ENCODE measurements around the gene TMEM8B. TPM values are rescaled to one million over a fixed set of nuclear protein-coding genes. Genes with fewer than 3 reads are reported as not detected.

Gene TMEM8B
- polyA plus RNA-seq, 1 donor (not counting 4 experiments of a cell fraction or from before 2014, with no cell fraction given) = 1.3 TPM

DNA sequence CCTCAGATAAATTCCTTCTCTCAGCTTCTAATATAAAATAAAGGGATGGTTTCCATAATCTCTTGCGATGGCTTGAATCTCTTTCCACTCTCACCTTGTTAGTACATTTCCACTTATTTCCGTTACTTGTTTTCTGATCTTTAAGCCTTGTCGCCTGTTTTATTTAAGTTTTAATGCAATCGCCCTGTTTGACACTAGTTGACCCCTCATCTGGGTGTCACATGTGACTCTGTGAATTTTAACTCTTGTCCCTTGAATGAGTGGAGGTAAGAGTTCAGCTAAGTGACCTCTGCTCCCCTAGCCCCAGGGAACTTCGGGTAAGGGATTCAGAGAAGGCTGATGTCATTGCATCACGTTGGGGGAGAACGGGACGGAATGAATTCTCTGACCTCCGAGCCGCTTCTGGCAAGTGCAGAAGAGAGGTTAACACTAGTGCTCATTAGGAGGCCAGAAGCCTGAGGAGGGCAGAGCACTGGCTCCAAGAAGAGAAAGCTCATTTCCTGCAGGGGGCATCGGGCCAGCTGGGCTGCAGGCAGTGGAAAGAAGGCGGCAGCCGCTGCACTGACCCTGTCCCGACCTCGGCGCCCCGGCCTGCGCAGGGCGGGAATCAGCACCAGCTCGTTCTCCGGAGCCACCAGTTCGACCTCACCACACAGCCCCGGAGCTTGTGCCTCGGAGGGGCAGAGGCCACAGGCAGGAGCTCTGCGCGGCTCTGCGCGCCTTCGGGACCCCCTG lies 14.8 kb upstream of the TMEM8B start:
- peak overlapping the region; percentile 85 for H3K4me2 ChIP-seq (ENCODE audit: control insufficient read depth, extremely low read depth, insufficient read depth, low read depth, low read length)
- H4K20me1 ChIP-seq (ENCODE audit: control insufficient read depth, extremely low read depth, insufficient read depth, low read length) = no peaks in the 10 kb centered on the region
- peak overlapping the region; percentile 73 to 76 (median 76) for H3K4me3 ChIP-seq (ENCODE audit: control insufficient read depth in 2 of 3, extremely low read depth in 1 of 3, insufficient read depth in 2 of 3, low read depth in 1 of 3, low read length in 3 of 3)
- peak overlapping the region; percentile 82 for H3K9ac ChIP-seq (ENCODE audit: control insufficient read depth, extremely low read depth, insufficient read depth, low read length)
- H3K79me2 ChIP-seq (ENCODE audit: control insufficient read depth, insufficient read depth, low read length) = no peaks in the 10 kb centered on the region
- H3K27me3 ChIP-seq (ENCODE audit: control insufficient read depth, extremely low read depth, insufficient read depth, low read length) = no peaks in the 10 kb centered on the region
- no peaks in the 10 kb centered on the region for H3K9me3 ChIP-seq (ENCODE audit: control insufficient read depth, low read depth, low read length)
- peak overlapping the region; percentile 75 for H3K27ac ChIP-seq (ENCODE audit: control insufficient read depth, insufficient read depth, low read length)
- no peaks in the 10 kb centered on the region for H3K36me3 ChIP-seq (ENCODE audit: control insufficient read depth in 2 of 2, extremely low read depth in 1 of 2, insufficient read depth in 2 of 2, low read length in 2 of 2)
- no peaks in the 10 kb centered on the region for H3K9me1 ChIP-seq (ENCODE audit: control insufficient read depth, extremely low read depth, insufficient read depth, low read length)
- DNase-seq (ENCODE audit: low read depth, low spot score) (no peak), FAIRE-seq (no peak)
- TF ChIP-seq, protein P1, sequence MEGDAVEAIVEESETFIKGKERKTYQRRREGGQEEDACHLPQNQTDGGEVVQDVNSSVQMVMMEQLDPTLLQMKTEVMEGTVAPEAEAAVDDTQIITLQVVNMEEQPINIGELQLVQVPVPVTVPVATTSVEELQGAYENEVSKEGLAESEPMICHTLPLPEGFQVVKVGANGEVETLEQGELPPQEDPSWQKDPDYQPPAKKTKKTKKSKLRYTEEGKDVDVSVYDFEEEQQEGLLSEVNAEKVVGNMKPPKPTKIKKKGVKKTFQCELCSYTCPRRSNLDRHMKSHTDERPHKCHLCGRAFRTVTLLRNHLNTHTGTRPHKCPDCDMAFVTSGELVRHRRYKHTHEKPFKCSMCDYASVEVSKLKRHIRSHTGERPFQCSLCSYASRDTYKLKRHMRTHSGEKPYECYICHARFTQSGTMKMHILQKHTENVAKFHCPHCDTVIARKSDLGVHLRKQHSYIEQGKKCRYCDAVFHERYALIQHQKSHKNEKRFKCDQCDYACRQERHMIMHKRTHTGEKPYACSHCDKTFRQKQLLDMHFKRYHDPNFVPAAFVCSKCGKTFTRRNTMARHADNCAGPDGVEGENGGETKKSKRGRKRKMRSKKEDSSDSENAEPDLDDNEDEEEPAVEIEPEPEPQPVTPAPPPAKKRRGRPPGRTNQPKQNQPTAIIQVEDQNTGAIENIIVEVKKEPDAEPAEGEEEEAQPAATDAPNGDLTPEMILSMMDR (optimal IDR thresholded peaks at IDR 0.05 in 1 of 3, IDR thresholded peaks at IDR 0.05 in 1 of 3, conservative IDR thresholded peaks at IDR 0.05 in 1 of 3; ENCODE audit: extremely low read depth in 1 of 3, insufficient read depth in 2 of 3, low read length in 3 of 3) = peak; percentile 27 to 48 (median 35)
- TF ChIP-seq EZH2 (IDR thresholded peaks at IDR 0.05; ENCODE audit: low read length) = no peak
- peak overlapping the region; percentile 75 for H2AFZ ChIP-seq (ENCODE audit: control insufficient read depth, low read length)
- peaks cover 18% of the 10 kb centered on the region for H3K4me1 ChIP-seq (ENCODE audit: control insufficient read depth, extremely low read depth, insufficient read depth, low read length)
- dilution Hi-C loops (cut with MboI; ENCODE audit: extremely low pct_ligation_motif_present, low sequenced_read_pairs) = no loop called here

DNA sequence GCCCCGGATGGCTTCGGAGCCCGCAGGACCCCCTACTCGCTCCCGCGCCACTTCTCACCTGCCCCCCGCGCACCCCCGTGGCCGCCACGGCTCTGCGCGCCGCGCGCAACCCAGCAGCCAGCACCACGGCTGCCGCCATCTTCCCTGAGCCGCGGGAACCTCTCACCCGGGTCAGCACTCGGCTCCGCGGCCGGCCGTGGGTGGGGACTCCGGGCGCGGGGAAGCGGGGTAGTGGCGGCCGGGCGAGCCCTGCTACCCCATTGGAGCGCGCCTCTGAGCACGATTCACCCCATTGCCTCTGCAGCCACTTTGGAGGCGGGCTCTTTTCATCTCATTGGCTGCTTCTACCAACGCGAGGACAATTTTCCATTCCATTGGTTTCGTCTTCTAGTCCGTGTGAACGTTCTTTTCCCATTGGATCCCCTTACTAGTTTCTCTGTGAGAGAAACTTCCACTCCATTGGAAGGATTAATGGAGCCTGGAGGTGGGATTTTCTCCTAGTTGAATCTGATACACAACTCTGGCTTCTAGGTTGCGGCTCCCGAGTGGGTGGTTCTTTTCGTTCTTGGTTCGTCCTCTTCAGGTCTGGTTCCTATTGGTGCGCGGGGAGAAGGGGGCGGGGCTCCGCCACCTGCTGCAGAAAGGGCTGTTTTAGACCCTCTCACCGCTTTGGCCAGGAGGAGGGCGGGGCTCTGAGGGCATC lies 14.0 kb upstream of the TMEM8B start, which contains the start of gene HINT2:
Gene HINT2 (minus strand): TSS at position 202 of the 703 bp plus-strand sequence. CDS start 63 bp downstream, at position 139.
- no peaks in the 10 kb centered on the region for H3K36me3 ChIP-seq (ENCODE audit: control insufficient read depth in 2 of 2, extremely low read depth in 1 of 2, insufficient read depth in 2 of 2, low read length in 2 of 2)
- H3K4me2 ChIP-seq (ENCODE audit: control insufficient read depth, extremely low read depth, insufficient read depth, low read depth, low read length) = peak within 1 kb of the TSS; percentile 85
- H3K79me2 ChIP-seq (ENCODE audit: control insufficient read depth, insufficient read depth, low read length) = no peaks in the 10 kb centered on the region
- peak within 1 kb of the TSS; percentile 82 for H3K9ac ChIP-seq (ENCODE audit: control insufficient read depth, extremely low read depth, insufficient read depth, low read length)
- DNase-seq (ENCODE audit: low read depth, low spot score) = peak; percentile 79
- TF ChIP-seq EZH2 (IDR thresholded peaks at IDR 0.05; ENCODE audit: low read length) = no peak
- TF ChIP-seq, protein P1 (optimal IDR thresholded peaks at IDR 0.05 in 1 of 3, IDR thresholded peaks at IDR 0.05 in 1 of 3, conservative IDR thresholded peaks at IDR 0.05 in 1 of 3; ENCODE audit: extremely low read depth in 1 of 3, insufficient read depth in 2 of 3, low read length in 3 of 3) = no peak
- H3K9me1 ChIP-seq (ENCODE audit: control insufficient read depth, extremely low read depth, insufficient read depth, low read length) = no peaks in the 10 kb centered on the region
- peak; percentile 80 for FAIRE-seq
- H3K4me1 ChIP-seq (ENCODE audit: control insufficient read depth, extremely low read depth, insufficient read depth, low read length) = peaks cover 18% of the 10 kb centered on the region
- peak within 1 kb of the TSS; percentile 73 to 76 (median 76) for H3K4me3 ChIP-seq (ENCODE audit: control insufficient read depth in 2 of 3, extremely low read depth in 1 of 3, insufficient read depth in 2 of 3, low read depth in 1 of 3, low read length in 3 of 3)
- H3K27me3 ChIP-seq (ENCODE audit: control insufficient read depth, extremely low read depth, insufficient read depth, low read length) = no peaks in the 10 kb centered on the region
- H4K20me1 ChIP-seq (ENCODE audit: control insufficient read depth, extremely low read depth, insufficient read depth, low read length) = no peaks in the 10 kb centered on the region
- peak within 1 kb of the TSS; percentile 75 for H3K27ac ChIP-seq (ENCODE audit: control insufficient read depth, insufficient read depth, low read length)
- H3K9me3 ChIP-seq (ENCODE audit: control insufficient read depth, low read depth, low read length) = no peaks in the 10 kb centered on the region
- dilution Hi-C loops (cut with MboI; ENCODE audit: extremely low pct_ligation_motif_present, low sequenced_read_pairs) = no loop called here
- peak within 1 kb of the TSS; percentile 81 for H2AFZ ChIP-seq (ENCODE audit: control insufficient read depth, low read length)
